Stomach (tissue), 9 donors: ENCODE results near the gene SLC6A8. TPM values are rescaled to one million over a fixed set of nuclear protein-coding genes. Genes with fewer than 3 reads are reported as not detected.
A peak's percentile ranks its signal among the peaks of the same experiment; 100 is the strongest.

Experiments used
- DNase-seq, 2 donors: peaks; one replicate each; pipeline versions ENCODE4 v3.0.0 to v3.0.0-alpha.2; 2013 to 2019
- H3K27ac ChIP-seq, 5 donors: fragments of 200-600 bp in 4 of 5; sonication (generic) in 4 of 5; one replicate each; pipeline ENCODE4 v1.5.1; 2013 to 2019; ENCODE audit warnings: mild to moderate bottlenecking in 1 of 5, moderate library complexity in 1 of 5
- H3K27me3 ChIP-seq, 3 donors: fragments of 200-600 bp; sonication (generic); one replicate each; pipeline ENCODE4 v1.5.1; 2017 to 2019; ENCODE audit warnings: mixed run types in 1 of 3
- H3K36me3 ChIP-seq, 4 donors: fragments of 200-600 bp; sonication (generic); 1 replicate in 3 of 4; 2 replicates in 1 of 4; pipeline ENCODE4 v1.5.1; 2016 to 2019
- H3K4me1 ChIP-seq, 4 donors: fragments of 200-600 bp; sonication (generic); one replicate each; pipeline ENCODE4 v1.5.1; 2016 to 2019
- H3K4me3 ChIP-seq, 4 donors: fragments of 200-600 bp; sonication (generic) in 3 of 4; one replicate each; pipeline ENCODE4 v1.5.1; 2016 to 2019; ENCODE audit warnings: mild to moderate bottlenecking in 1 of 4
- H3K9me3 ChIP-seq, 4 donors: fragments of 200-600 bp; sonication (generic); one replicate each; pipeline ENCODE4 v1.5.1; 2016 to 2019
- EP300 ChIP-seq: sonication (generic); formaldehyde crosslinking; IDR thresholded peaks from one replicate; pipeline ENCODE4 v1.6.1; 2017; ENCODE audit warnings: antibody characterized with exemption
- POLR2A ChIP-seq, 4 donors: fragments of 450-650 bp; IDR thresholded peaks; one replicate each; pipeline ENCODE4 v1.6.1; 2016; ENCODE audit warnings: antibody characterized with exemption in 4 of 4, control low read depth in 2 of 4, mild to moderate bottlenecking in 1 of 4, moderate library complexity in 1 of 4
- POLR2AphosphoS5 ChIP-seq, 3 donors: sonication (generic); formaldehyde crosslinking; IDR thresholded peaks; one replicate each; pipeline ENCODE4 v1.6.1; 2016; ENCODE audit warnings: antibody characterized with exemption in 3 of 3
- whole genome bisulfite sequencing, 5 donors: extraction: QIAGEN DNeasy Blood & Tissue Kit in 3 of 5; methylation state at CpG; one replicate each; pipeline versions ENCODE4 v1.1.5 to v1.1.7; 2013 to 2018; 5-methylcytosine and 5-hydroxymethylcytosine counted together
- intact Hi-C: fragments of 100-400 bp; cut with DNase I; formaldehyde crosslinking; loops from one replicate; pipeline ENCODE4 v1.15.1; 2023; ENCODE audit warnings: low total_unique reads
- polyA plus RNA-seq, 3 donors: library from polyadenylated mRNA; stranded (reverse); fragments of 200-250 nt; gene quantifications; one replicate each; pipeline ENCODE4 v1.2.3, GENCODE V29; 2013
- total RNA-seq, 5 donors: library from RNA; depleted of rRNA; stranded (reverse); fragments of >200 nt; gene quantifications; one replicate each; pipeline versions ENCODE4 v1.1.0 to v1.2.3, GENCODE V29; 2014 to 2016
- TF ChIP-seq, protein P1 (sequence below), 7 experiments: fragments of 450-650 bp in 4 of 7; fragments of 200-600 bp in 3 of 7; sonication (generic) in 3 of 7; IDR thresholded peaks; one replicate each; pipeline ENCODE4 v1.5.1; 2016 to 2019; ENCODE audit warnings: antibody characterized with exemption in 7 of 7, control low read depth in 2 of 7, mild to moderate bottlenecking in 1 of 7
- donor health status: healthy with polysubstance abuse.
- donor health status: Bipolar disorder and iron deficiency.
- donor health status: healthy.

The SLC6A8 gene
- total and polyA plus RNA-seq, 8 donors, result 7.3 to 32.7 (median 18.9) TPM

DNA sequence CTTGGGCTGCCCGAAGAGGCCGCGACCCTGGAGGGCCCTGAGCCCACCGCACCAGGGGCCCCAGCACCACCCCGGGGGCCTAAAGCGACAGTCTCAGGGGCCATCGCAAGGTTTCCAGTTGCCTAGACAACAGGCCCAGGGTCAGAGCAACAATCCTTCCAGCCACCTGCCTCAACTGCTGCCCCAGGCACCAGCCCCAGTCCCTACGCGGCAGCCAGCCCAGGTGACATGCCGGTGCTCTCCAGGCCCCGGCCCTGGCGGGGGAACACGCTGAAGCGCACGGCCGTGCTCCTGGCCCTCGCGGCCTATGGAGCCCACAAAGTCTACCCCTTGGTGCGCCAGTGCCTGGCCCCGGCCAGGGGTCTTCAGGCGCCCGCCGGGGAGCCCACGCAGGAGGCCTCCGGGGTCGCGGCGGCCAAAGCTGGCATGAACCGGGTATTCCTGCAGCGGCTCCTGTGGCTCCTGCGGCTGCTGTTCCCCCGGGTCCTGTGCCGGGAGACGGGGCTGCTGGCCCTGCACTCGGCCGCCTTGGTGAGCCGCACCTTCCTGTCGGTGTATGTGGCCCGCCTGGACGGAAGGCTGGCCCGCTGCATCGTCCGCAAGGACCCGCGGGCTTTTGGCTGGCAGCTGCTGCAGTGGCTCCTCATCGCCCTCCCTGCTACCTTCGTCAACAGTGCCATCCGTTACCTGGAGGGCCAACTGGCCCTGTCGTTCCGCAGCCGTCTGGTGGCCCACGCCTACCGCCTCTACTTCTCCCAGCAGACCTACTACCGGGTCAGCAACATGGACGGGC, 37.5 kb downstream of the SLC6A8 start:
- H3K9me3 ChIP-seq, result peaks cover 0 to 18% (median 7%) of the 10 kb centered on the region in 4 donors
- no peak for TF ChIP-seq EP300
- no peak for TF ChIP-seq POLR2AphosphoS5 (IDR thresholded peaks at IDR 0.05)
- TF ChIP-seq, protein P1, sequence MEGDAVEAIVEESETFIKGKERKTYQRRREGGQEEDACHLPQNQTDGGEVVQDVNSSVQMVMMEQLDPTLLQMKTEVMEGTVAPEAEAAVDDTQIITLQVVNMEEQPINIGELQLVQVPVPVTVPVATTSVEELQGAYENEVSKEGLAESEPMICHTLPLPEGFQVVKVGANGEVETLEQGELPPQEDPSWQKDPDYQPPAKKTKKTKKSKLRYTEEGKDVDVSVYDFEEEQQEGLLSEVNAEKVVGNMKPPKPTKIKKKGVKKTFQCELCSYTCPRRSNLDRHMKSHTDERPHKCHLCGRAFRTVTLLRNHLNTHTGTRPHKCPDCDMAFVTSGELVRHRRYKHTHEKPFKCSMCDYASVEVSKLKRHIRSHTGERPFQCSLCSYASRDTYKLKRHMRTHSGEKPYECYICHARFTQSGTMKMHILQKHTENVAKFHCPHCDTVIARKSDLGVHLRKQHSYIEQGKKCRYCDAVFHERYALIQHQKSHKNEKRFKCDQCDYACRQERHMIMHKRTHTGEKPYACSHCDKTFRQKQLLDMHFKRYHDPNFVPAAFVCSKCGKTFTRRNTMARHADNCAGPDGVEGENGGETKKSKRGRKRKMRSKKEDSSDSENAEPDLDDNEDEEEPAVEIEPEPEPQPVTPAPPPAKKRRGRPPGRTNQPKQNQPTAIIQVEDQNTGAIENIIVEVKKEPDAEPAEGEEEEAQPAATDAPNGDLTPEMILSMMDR (IDR thresholded peaks at IDR 0.05), result no peak
- TF ChIP-seq POLR2A (IDR thresholded peaks at IDR 0.05), result no peak
- peaks cover under 1 to 20% (median 12%) of the 10 kb centered on the region in 4 donors for H3K36me3 ChIP-seq
- H3K27ac ChIP-seq, result peak overlapping the region; percentile 80 to 91 (median 88)
- DNase-seq, result no peak
- intact Hi-C loops, result no loop called here
- H3K4me1 ChIP-seq, result peaks cover 46 to 59% (median 54%) of the 10 kb centered on the region in 4 donors
- peak overlapping the region; percentile 58 to 74 (median 70) for H3K4me3 ChIP-seq
- WGBS, 5 donors, result 71 to 84% (median 80%) methylated on average over 16 to 55 of the region's 55 CpGs
- H3K27me3 ChIP-seq, result peaks cover 0 to 5% (median 0%) of the 10 kb centered on the region in 3 donors

DNA sequence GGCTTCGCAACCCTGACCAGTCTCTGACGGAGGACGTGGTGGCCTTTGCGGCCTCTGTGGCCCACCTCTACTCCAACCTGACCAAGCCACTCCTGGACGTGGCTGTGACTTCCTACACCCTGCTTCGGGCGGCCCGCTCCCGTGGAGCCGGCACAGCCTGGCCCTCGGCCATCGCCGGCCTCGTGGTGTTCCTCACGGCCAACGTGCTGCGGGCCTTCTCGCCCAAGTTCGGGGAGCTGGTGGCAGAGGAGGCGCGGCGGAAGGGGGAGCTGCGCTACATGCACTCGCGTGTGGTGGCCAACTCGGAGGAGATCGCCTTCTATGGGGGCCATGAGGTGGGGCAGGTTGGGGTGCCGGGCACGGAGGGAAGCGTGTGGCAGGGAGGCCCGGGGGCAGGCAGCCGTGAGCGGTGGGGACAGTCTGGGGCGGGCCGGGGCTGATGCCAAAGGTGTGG, 38.1 kb downstream of the SLC6A8 start:
- H3K27ac ChIP-seq, result peak overlapping the region; percentile 72 to 91 (median 88)
- H3K36me3 ChIP-seq, result peaks cover 0 to 14% (median 6%) of the 10 kb centered on the region in 4 donors
- peaks cover 46 to 59% (median 54%) of the 10 kb centered on the region in 4 donors for H3K4me1 ChIP-seq
- no peak for DNase-seq
- H3K27me3 ChIP-seq, result peaks cover 0 to under 1% (median 0%) of the 10 kb centered on the region in 3 donors
- 45 to 88% (median 77%) methylated on average over 8 to 35 of the region's 35 CpGs for WGBS, 5 donors
- H3K4me3 ChIP-seq, result peak overlapping the region; percentile 9 to 72 (median 31)
- intact Hi-C loops, result no loop called here
- H3K9me3 ChIP-seq, result peaks cover 0 to 21% (median 7%) of the 10 kb centered on the region in 4 donors
- TF ChIP-seq EP300, result no peak
- no peak for TF ChIP-seq POLR2A (IDR thresholded peaks at IDR 0.05)
- TF ChIP-seq, protein P1 (IDR thresholded peaks at IDR 0.05), result no peak
- TF ChIP-seq POLR2AphosphoS5 (IDR thresholded peaks at IDR 0.05), result no peak

DNA sequence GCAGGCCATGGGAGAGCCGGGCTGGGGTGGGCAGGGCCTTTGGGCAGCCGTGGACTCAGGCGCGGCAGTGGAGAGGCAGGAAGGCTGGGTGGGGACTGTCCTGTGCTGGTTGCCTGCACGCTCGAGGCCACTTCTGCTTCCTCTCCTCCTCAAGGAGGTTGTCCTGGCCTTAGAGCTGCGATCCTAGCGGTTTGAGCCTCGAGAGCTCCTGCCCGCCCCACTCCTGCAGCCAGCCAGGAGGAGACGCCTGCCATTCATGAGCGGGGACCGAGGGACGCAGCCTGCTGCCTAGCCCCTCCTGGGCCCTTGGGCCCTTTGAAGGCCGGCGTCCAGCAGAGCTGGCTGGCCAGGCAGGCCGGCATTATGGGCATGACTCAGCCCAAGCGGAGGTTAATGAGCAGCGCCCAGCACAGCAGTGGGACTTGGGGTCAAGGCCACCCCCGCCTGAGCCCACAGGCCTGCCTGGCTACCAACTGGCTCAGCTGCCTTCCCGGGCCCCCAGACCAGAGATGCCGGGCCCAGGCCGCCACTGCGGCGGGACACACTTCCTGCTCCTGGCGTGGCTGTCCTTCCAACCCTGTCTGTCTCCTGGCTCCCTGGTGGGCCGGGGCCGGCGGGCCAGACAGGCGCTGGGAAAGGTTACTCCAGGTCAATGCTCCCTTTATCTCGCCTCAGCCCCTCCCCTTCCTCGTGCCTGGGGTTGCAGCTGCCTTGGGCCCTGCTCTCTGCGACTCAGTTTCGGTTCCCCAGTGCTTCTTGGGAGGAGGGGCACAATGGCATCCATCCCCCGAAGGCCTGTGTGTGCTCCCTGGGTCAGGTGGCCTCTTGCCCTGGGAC, 38.8 kb downstream of the SLC6A8 start:
- intact Hi-C loops, result no loop called here

DNA sequence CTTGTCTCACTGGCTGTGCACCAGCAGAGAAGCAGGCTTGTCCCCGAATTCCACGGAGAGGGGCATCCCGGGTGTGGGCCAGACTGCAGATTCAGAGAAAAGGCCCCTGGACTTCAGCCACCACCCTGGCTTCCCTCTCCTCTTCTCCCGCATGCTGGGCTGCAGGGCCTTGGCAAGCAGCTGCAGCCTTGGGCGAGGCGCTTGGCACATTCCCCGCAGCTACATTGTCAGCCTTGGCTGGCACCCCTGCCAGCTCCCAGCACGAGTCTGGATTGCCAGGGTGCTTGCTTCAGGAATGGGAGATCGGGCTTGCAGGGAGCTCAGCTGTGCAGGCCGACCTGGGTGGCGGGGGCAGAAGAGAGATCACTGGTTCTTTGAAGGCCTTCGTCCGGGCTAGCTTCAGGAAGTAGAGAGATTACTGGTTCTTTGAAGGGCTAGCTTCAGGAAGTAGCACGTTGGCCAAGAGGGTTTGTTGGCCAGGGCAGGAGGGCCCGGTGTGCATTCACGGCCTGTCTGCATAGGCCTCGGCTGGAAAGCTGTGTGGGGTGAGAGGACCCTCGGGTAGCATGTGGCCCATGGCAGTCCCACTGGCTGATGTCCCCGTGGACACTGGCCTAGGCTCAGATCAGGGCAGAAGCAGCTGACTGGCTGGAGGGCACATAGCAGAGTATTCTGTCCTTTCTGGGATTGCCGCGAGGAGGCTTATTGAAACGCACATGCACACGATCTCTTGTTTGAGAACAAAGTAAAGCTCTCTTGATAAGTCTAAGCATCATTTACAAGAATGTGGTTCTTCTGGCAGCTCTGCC, 39.6 kb downstream of the SLC6A8 start:
- 11 to 51% (median 26%) methylated on average over 8 to 23 of the region's 23 CpGs for WGBS, 5 donors
- intact Hi-C loops, result no loop called here
- DNase-seq, result peak; percentile 56 to 78
- peak overlapping the region in 2 of 4 donors; percentile 41 to 72 for H3K4me3 ChIP-seq
- peaks cover 0 to 33% (median 11%) of the 10 kb centered on the region in 4 donors for H3K9me3 ChIP-seq
- H3K4me1 ChIP-seq, result peaks cover 41 to 53% (median 51%) of the 10 kb centered on the region in 4 donors
- H3K36me3 ChIP-seq, result peaks cover 0 to 23% (median 10%) of the 10 kb centered on the region in 4 donors
- peak overlapping the region; percentile 72 to 91 (median 88) for H3K27ac ChIP-seq
- TF ChIP-seq, protein P1 (IDR thresholded peaks at IDR 0.05), result no peak
- TF ChIP-seq POLR2AphosphoS5 (IDR thresholded peaks at IDR 0.05) (no peak), POLR2A (IDR thresholded peaks at IDR 0.05) (no peak), EP300 (no peak)
- H3K27me3 ChIP-seq, result no peaks in the 10 kb centered on the region

More for the DNA sequence above, 38.8 kb downstream of the SLC6A8 start:
- Histone ChIP-seq H3K36me3 (peaks cover 0 to 15% (median 6%) of the 10 kb centered on the region in 4 donors), H3K27ac (peak overlapping the region; percentile 72 to 91 (median 88)), H3K4me3 (peak overlapping the region; percentile 9 to 72 (median 31)), H3K27me3 (no peaks in the 10 kb centered on the region), H3K9me3 (peaks cover 0 to 25% (median 7%) of the 10 kb centered on the region in 4 donors), H3K4me1 (peaks cover 46 to 59% (median 54%) of the 10 kb centered on the region in 4 donors)
- no peak for TF ChIP-seq POLR2A (IDR thresholded peaks at IDR 0.05)
- WGBS, 5 donors, result 0 to 40% (median 14%) methylated on average over 2 to 34 of the region's 35 CpGs
- DNase-seq, result peak; percentile 55 to 77
